ENCODE data around the gene SSX2IP. TPM values are rescaled to one million over a fixed set of nuclear protein-coding genes. Genes with fewer than 3 reads are reported as not detected.
"Not testable (repeated sequence)": the region's sequence is repeated elsewhere in the genome, so short reads cannot be mapped to it uniquely, and the experiment has no call there.

The SSX2IP gene
- total RNA-seq, 1 donor from 2014 or later = 7.3 TPM

DNA sequence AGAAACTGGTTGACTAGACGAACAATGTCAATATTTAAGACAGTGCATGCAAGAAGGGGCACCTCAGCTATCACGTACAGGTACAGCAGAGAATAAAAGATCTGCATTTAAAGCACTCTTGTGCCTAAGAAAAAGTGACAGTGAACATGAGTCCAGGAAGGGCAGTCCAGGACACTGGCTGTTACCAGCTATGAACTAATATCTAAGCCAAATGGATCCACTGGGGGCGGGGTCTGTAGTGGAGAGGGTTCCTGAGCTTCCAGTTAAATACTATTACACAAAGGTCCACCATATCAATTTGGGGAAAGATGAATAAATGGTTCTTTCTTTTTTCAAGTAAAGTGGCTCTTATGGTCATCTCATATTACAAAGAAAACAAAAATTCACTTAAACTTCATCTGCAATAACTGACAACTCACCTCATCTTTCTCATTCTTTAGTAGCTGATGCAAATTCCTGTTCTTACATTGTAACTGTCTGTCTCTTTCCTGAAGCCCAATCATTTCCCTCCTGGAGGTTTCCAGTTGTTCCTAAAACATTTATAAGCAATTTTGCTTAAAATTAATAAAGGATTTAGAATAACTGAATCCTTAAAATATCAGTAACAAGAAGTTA, 24.5 kb downstream of the SSX2IP start:
- H3K36me3 Mint-ChIP-seq (ENCODE audit: low read depth, unreplicated experiment) = no peaks in the 10 kb centered on the region
- H3K4me3 Mint-ChIP-seq (ENCODE audit: unreplicated experiment) = no peak overlapping the region
- no peak overlapping the region for H3K27ac Mint-ChIP-seq (ENCODE audit: unreplicated experiment)
- no peak for DNase-seq (ENCODE audit: low spot score)
- H3K9me3 Mint-ChIP-seq (ENCODE audit: unreplicated experiment) = no peaks in the 10 kb centered on the region
- TF ChIP-seq, protein P1, sequence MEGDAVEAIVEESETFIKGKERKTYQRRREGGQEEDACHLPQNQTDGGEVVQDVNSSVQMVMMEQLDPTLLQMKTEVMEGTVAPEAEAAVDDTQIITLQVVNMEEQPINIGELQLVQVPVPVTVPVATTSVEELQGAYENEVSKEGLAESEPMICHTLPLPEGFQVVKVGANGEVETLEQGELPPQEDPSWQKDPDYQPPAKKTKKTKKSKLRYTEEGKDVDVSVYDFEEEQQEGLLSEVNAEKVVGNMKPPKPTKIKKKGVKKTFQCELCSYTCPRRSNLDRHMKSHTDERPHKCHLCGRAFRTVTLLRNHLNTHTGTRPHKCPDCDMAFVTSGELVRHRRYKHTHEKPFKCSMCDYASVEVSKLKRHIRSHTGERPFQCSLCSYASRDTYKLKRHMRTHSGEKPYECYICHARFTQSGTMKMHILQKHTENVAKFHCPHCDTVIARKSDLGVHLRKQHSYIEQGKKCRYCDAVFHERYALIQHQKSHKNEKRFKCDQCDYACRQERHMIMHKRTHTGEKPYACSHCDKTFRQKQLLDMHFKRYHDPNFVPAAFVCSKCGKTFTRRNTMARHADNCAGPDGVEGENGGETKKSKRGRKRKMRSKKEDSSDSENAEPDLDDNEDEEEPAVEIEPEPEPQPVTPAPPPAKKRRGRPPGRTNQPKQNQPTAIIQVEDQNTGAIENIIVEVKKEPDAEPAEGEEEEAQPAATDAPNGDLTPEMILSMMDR (IDR thresholded peaks at IDR 0.05; ENCODE audit: unreplicated experiment) = no peak
- H3K4me1 Mint-ChIP-seq (ENCODE audit: unreplicated experiment) = no peaks in the 10 kb centered on the region
- H3K27me3 Mint-ChIP-seq (ENCODE audit: unreplicated experiment) = no peaks in the 10 kb centered on the region

DNA sequence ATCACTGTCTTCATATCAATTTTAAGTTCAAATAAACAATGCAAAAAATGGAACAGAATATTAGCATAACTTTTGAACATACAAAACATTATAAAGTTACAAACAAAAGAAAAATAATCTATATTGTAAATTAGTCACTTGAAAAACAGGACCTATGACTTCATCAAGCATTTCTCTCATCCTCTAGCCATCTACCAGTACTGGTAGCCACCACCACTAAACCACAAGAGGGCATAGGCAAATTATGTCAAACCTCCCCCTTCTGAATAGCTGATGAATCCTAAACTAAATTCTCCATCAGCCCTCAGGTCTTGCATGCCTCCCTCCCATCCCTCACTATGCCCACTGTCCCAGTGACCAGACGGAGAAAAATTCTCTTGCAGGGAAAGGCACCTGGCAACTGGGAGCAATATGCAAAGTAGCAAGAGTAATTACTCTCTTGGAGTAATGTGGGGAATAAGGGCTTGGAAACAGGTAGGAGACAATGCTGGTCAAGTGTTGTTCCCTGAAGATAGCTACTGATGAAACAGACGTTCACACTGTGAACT, 37.1 kb downstream of the SSX2IP start:
- TF ChIP-seq, protein P1 (IDR thresholded peaks at IDR 0.05; ENCODE audit: unreplicated experiment) = no peak
- no peak for DNase-seq (ENCODE audit: low spot score)
- no peaks in the 10 kb centered on the region for H3K4me1 Mint-ChIP-seq (ENCODE audit: unreplicated experiment)
- H3K27me3 Mint-ChIP-seq (ENCODE audit: unreplicated experiment) = no peaks in the 10 kb centered on the region
- no peak overlapping the region for H3K27ac Mint-ChIP-seq (ENCODE audit: unreplicated experiment)
- no peaks in the 10 kb centered on the region for H3K36me3 Mint-ChIP-seq (ENCODE audit: low read depth, unreplicated experiment)
- no peaks in the 10 kb centered on the region for H3K9me3 Mint-ChIP-seq (ENCODE audit: unreplicated experiment)
- no peak overlapping the region for H3K4me3 Mint-ChIP-seq (ENCODE audit: unreplicated experiment)

DNA sequence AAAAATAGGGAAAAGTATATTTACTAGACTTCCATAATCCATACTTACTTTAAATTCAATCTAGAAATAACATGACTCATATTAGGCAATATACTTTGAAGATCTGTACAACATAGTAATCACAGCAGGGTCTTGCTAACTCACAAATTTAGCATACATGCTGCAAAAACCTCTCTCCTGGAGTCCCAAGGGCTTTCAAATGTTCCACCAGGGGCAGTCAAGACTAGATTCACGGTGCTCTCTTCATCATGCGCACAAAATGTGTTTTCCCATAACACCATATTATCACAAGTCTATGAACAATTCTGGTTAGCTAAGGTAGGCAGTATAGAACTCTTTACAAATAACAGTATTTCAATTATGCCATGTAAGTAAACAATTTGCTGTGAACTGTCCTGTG, 45.8 kb downstream of the SSX2IP start:
- no peaks in the 10 kb centered on the region for H3K9me3 Mint-ChIP-seq (ENCODE audit: unreplicated experiment)
- TF ChIP-seq, protein P1 (IDR thresholded peaks at IDR 0.05; ENCODE audit: unreplicated experiment) = no peak

DNA sequence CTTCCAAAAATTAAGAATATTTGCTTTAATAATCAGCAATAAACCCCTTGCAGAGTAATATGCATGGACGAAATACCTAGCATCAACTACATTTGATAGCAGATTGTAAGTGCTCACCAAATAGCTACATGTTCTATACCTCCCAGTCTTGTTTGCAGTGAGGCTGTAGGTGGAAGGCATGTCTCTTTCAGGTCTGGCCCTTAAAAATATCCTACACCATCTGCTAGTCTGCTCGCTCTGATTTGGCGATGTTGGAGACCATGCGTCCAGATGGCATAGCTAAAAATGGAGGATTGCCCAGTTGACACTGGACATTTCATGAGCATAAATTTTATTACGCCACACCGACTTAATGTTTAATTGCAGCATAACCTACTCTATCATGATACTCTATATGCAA, 47.1 kb downstream of the SSX2IP start:
- Mint-ChIP-seq H3K4me3 (ENCODE audit: unreplicated experiment) (no peak overlapping the region), H3K27me3 (ENCODE audit: unreplicated experiment) (no peaks in the 10 kb centered on the region), H3K36me3 (ENCODE audit: low read depth, unreplicated experiment) (no peaks in the 10 kb centered on the region), H3K27ac (ENCODE audit: unreplicated experiment) (no peak overlapping the region), H3K9me3 (ENCODE audit: unreplicated experiment) (no peaks in the 10 kb centered on the region), H3K4me1 (ENCODE audit: unreplicated experiment) (no peaks in the 10 kb centered on the region)
- TF ChIP-seq, protein P1 (IDR thresholded peaks at IDR 0.05; ENCODE audit: unreplicated experiment) = no peak
- no peak for DNase-seq (ENCODE audit: low spot score)

More for the DNA sequence above, 45.8 kb downstream of the SSX2IP start:
- Mint-ChIP-seq H3K36me3 (ENCODE audit: low read depth, unreplicated experiment) (no peaks in the 10 kb centered on the region), H3K27ac (ENCODE audit: unreplicated experiment) (no peak overlapping the region), H3K27me3 (ENCODE audit: unreplicated experiment) (no peaks in the 10 kb centered on the region), H3K4me3 (ENCODE audit: unreplicated experiment) (no peak overlapping the region), H3K4me1 (ENCODE audit: unreplicated experiment) (no peaks in the 10 kb centered on the region)
- no peak for DNase-seq (ENCODE audit: low spot score)

DNA sequence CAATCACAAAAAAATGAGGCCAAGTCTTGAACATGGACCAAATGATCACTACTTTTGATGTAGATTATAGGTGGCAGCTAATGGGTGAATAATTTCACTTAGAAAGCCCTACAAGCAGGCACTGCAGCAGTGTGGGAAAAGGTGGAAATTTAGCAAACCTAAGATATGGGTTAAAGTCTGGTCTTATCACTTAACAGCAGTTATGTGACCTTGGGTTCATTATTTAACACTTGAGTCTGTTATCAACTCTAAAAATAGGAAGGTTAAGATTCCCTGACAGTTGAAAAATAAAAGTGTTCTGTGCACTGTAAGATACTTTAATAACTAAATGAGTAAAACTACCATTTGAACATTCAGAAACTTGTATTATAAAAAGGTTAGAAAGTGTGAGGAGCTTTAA, 47.5 kb downstream of the SSX2IP start:
- H3K4me3 Mint-ChIP-seq (ENCODE audit: unreplicated experiment) = no peak overlapping the region
- no peak for DNase-seq (ENCODE audit: low spot score)
- TF ChIP-seq, protein P1 (IDR thresholded peaks at IDR 0.05; ENCODE audit: unreplicated experiment) = no peak
- no peaks in the 10 kb centered on the region for H3K4me1 Mint-ChIP-seq (ENCODE audit: unreplicated experiment)
- H3K9me3 Mint-ChIP-seq (ENCODE audit: unreplicated experiment) = no peaks in the 10 kb centered on the region
- no peaks in the 10 kb centered on the region for H3K27me3 Mint-ChIP-seq (ENCODE audit: unreplicated experiment)
- H3K36me3 Mint-ChIP-seq (ENCODE audit: low read depth, unreplicated experiment) = no peaks in the 10 kb centered on the region
- H3K27ac Mint-ChIP-seq (ENCODE audit: unreplicated experiment) = no peak overlapping the region

DNA sequence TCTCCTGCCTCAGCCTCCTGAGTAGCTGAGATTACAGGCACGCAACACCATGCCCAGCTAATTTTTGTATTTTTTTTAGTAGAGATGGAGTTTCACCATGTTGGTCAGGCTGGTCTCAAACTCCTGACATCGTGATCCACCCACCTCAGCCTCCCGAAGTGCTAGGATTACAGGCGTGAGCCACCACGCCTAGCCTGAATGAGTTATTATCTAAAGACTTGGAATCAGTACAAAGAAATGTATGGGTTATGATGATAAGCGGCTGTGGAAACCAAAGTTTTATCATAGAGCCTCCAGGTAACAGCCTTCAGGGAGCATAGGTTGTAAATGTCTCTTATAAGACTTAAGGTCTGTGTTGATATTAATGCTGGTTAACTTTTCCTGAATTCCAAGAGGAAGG, 50.5 kb downstream of the SSX2IP start:
- H3K27ac Mint-ChIP-seq (ENCODE audit: unreplicated experiment); H3K4me1 Mint-ChIP-seq (ENCODE audit: unreplicated experiment); H3K9me3 Mint-ChIP-seq (ENCODE audit: unreplicated experiment); H3K27me3 Mint-ChIP-seq (ENCODE audit: unreplicated experiment); DNase-seq (ENCODE audit: low spot score); H3K36me3 Mint-ChIP-seq (ENCODE audit: low read depth, unreplicated experiment); H3K4me3 Mint-ChIP-seq (ENCODE audit: unreplicated experiment): not testable (repeated sequence)

All from endothelial cell (in vitro differentiated cells).